Measurements from ENCODE around the gene GPRIN3. TPM values are rescaled to one million over a fixed set of nuclear protein-coding genes. Genes with fewer than 3 reads are reported as not detected.

The GPRIN3 gene
- total and polyA plus RNA-seq, 2 of the 13 experiments (the other 11 are each of a cell fraction or from before 2014, with no cell fraction given) = not detected

- Histone ChIP-seq H3K4me2 (ENCODE audit: low read depth, low read length) (no peak overlapping the region), H3K4me1 (ENCODE audit: insufficient read depth, low read length) (no peaks in the 10 kb centered on the region), H3K36me3 (replicated peaks in 1 of 2; ENCODE audit: control insufficient read depth in 1 of 2, insufficient read depth in 2 of 2, low read length in 2 of 2) (no peaks in the 10 kb centered on the region), H3K9ac (ENCODE audit: insufficient read depth, low read depth, low read length) (no peak overlapping the region), H3K27ac (ENCODE audit: extremely low read length, insufficient read depth, low read length) (no peak overlapping the region), H2AFZ (ENCODE audit: low read length) (no peak overlapping the region), H4K20me1 (ENCODE audit: insufficient read depth, low read length) (no peaks in the 10 kb centered on the region), H3K27me3 (ENCODE audit: control insufficient read depth in 1 of 2, insufficient read depth in 2 of 2, low read length in 2 of 2) (peaks cover 0 to 23% of the 10 kb centered on the region in 2 experiments; a peak in 3 of 5 replicates), H3K4me3 (replicated peaks in 1 of 3; ENCODE audit: insufficient read depth in 1 of 3, low read depth in 2 of 3, low read length in 3 of 3) (no peak overlapping the region), H3K9me3 (ENCODE audit: low read length) (no peaks in the 10 kb centered on the region), H3K79me2 (ENCODE audit: insufficient read depth, low read length) (no peaks in the 10 kb centered on the region)
- FAIRE-seq (no peak), ATAC-seq (no peak), DNase-seq (ENCODE audit: low spot score) (no peak)
- no peak for TF ChIP-seq IKZF4 (CRISPR knock-in tag; IDR thresholded peaks at IDR 0.05; ENCODE audit: borderline replicate concordance, low read depth, not compliant biosample characterization)
- TF ChIP-seq USF2 (IDR thresholded peaks at IDR 0.05; ENCODE audit: low read depth, low read length) = no peak
- TF ChIP-seq USF2 (CRISPR knock-in tag; IDR thresholded peaks at IDR 0.05; ENCODE audit: borderline replicate concordance) = no peak
- no peak for TF ChIP-seq ZNF343 (CRISPR knock-in tag; IDR thresholded peaks at IDR 0.05)
- CTCF ChIA-PET (ENCODE audit: low intra/inter-chr PET ratio, low total read pairs) = no interaction called here
- in situ Hi-C loops (cut with HindIII; ENCODE audit: extremely low pct_ligation_motif_present, low pct_unique_long_range_greater_than_20kb) (no loop called here), intact Hi-C loops (cut with micrococcal nuclease; ENCODE audit: unreplicated experiment) (no loop called here)
- WGBS (ENCODE audit: low lambda C conversion rate) = 11% methylated on average over 11 of the region's 11 CpGs
- POLR2A ChIA-PET = no interaction called here
- no TSS peak for BruUV-seq (replicated peaks)
Observed at GRCh38 chr4:89306486-89307177, 968 bp downstream of the GPRIN3 start.

Measured in HepG2 (cell line).